H1 (cell line): ENCODE results near the gene PLEKHH2.

Experiments
- POLR2A ChIP-seq, 2 experiments: IDR thresholded peaks; 1 replicate in 1 of 2; 2 replicates in 1 of 2; pipeline ENCODE4 v1.6.1; 2011; ENCODE audit warnings: low read depth in 2 of 2, low read length in 2 of 2, mild to moderate bottlenecking in 2 of 2; ENCODE audit errors: control extremely low read depth in 1 of 2
- RAD21 ChIP-seq, 2 experiments: IDR thresholded peaks in 1 of 2; conservative IDR thresholded peaks in 1 of 2; 2 replicates each; pipeline ENCODE4 v1.6.1; 2011; ENCODE audit warnings: low read depth in 2 of 2, low read length in 2 of 2, improper control_type of control experiment in 1 of 2, inconsistent platforms in 1 of 2, mild to moderate bottlenecking in 1 of 2, moderate library complexity in 1 of 2
- RNF2 ChIP-seq: fragments of 200-900, 300-1000 bp; sonication (generic); IDR thresholded peaks from 2 replicates; pipeline ENCODE4 v1.7.1; 2016; ENCODE audit warnings: borderline replicate concordance, low read depth, mild to moderate bottlenecking, antibody characterized with exemption, low read length; ENCODE audit not compliant: poor library complexity, severe bottlenecking; ENCODE audit errors: missing control alignments
- RXRA ChIP-seq: IDR thresholded peaks from 2 replicates; pipeline ENCODE4 v1.6.1; 2011; ENCODE audit warnings: low read depth, mild to moderate bottlenecking, low read length, moderate library complexity; ENCODE audit not compliant: insufficient read depth
- SP1 ChIP-seq: IDR thresholded peaks from 2 replicates; pipeline ENCODE4 v1.6.1; 2011; ENCODE audit warnings: low read depth, low read length
- TF ChIP-seq, protein P1 (sequence below), 3 experiments: IDR thresholded peaks; 1 replicate in 2 of 3; 2 replicates in 1 of 3; pipeline versions ENCODE4 v1.5.1 to v1.6.1; 2011; ENCODE audit warnings: low read length in 3 of 3, mild to moderate bottlenecking in 3 of 3, inconsistent platforms in 2 of 3, low read depth in 1 of 3, moderate library complexity in 1 of 3; ENCODE audit not compliant: insufficient read depth in 1 of 3; ENCODE audit errors: control extremely low read depth in 1 of 3

DNA sequence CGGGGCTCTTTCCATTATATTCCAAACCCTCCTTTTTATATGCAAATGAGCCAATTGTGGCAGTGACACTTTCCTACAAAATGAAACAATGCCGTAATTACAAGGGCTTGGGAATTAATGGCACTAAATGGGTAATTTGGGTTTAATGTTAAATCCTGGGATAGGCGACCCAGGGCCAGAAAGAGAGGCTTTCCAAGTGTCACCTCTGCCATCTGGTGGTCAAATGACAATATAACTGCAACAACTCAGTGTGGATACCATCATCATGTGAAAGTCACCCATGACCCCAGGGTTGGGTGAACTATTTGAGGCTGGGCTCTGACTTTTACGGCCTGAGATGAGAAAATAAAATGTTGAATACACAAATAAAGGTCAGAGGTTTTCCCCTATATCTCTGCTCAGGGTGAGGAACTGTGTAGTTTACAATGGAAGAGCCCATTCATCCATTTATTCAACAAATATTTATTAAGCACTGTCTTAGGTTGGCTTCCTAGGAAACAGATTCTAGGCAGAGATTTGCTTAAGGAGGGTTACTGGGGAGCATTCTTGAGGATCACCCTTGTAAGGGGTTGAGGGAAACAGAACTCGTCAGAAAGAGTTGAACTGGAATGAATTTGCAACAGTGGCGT, 27.7 kb upstream of the PLEKHH2 start:
- TF ChIP-seq, protein P1, sequence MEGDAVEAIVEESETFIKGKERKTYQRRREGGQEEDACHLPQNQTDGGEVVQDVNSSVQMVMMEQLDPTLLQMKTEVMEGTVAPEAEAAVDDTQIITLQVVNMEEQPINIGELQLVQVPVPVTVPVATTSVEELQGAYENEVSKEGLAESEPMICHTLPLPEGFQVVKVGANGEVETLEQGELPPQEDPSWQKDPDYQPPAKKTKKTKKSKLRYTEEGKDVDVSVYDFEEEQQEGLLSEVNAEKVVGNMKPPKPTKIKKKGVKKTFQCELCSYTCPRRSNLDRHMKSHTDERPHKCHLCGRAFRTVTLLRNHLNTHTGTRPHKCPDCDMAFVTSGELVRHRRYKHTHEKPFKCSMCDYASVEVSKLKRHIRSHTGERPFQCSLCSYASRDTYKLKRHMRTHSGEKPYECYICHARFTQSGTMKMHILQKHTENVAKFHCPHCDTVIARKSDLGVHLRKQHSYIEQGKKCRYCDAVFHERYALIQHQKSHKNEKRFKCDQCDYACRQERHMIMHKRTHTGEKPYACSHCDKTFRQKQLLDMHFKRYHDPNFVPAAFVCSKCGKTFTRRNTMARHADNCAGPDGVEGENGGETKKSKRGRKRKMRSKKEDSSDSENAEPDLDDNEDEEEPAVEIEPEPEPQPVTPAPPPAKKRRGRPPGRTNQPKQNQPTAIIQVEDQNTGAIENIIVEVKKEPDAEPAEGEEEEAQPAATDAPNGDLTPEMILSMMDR (IDR thresholded peaks at IDR 0.05; ENCODE audit: control extremely low read depth in 1 of 3, insufficient read depth in 1 of 3, low read depth in 1 of 3, low read length in 3 of 3), result peak; percentile 23 to 76 (median 72)
- TF ChIP-seq RAD21 (IDR thresholded peaks at IDR 0.05 in 1 of 2, conservative IDR thresholded peaks at IDR 0.05 in 1 of 2; ENCODE audit: low read depth in 2 of 2, low read length in 2 of 2) (peak; percentile 70 to 78), RXRA (no peak), SP1 (no peak), POLR2A (IDR thresholded peaks at IDR 0.05; ENCODE audit: control extremely low read depth in 1 of 2, low read depth in 2 of 2, low read length in 2 of 2) (no peak), RNF2 (no peak)
